GM18511 (cell line): ENCODE results near the gene PTPRA.
"Not testable (repeated sequence)": the region's sequence is repeated elsewhere in the genome, so short reads cannot be mapped to it uniquely, and the experiment has no call there.

ENCODE experiments used
- ATAC-seq: cut with Tn5 transposase; IDR thresholded peaks from one replicate; pipeline ENCODE4 v1.9.1; 2021; ENCODE audit warnings: mild to moderate bottlenecking, moderate library complexity; ENCODE audit not compliant: unreplicated experiment

Gene PTPRA

GRCh38 chr20:2883726-2884637 is 10.7 kb downstream of the PTPRA start:
- ATAC-seq, result no peak

GRCh38 chr20:2887715-2888114 is 14.4 kb downstream of the PTPRA start:
- ATAC-seq, result no peak

GRCh38 chr20:2888224-2888955 is 15.1 kb downstream of the PTPRA start:
- no peak for ATAC-seq

DNA sequence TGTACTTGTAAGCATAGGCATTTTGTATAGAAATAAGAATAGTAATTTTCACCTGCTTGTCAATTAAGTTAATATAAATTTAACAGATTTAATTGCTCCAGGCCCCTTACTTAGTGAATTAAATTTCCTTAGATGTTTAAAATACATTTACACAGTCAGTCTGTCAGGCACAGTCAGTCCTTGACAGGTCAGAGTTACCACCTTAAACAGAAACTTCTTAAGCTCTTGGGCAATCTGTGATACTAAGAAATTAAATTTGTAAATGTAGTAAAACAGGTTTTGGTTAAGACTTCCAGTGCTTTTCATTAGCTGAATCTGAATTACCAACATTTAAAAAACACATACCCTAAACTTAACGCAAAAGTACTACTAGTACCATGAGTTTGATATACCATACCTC is 15.9 kb downstream of the PTPRA start:
- no peak for ATAC-seq

- no peak for ATAC-seq
Measured at GRCh38 chr20:2889797-2890196, 16.5 kb downstream of the PTPRA start.

GRCh38 chr20:2890742-2891141 is 17.5 kb downstream of the PTPRA start:
- no peak for ATAC-seq

DNA sequence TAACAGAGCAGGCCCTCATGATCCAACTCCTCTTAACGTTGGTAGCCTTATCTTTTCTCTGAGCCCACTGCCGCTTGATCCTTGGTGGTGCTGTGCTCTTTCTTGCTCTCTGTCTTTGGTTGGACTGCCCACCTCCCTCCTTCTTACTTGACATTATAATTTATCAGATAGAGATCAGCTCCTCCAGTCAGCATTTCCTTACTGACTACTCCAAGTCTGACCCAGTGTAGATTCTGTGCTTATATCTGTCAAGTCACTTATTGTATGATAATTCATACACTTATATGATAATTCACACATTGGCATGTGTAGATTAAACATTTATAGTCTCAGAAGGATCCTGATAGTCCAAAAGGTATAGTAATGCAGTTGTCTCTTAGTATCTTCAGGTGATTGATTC is 18.1 kb downstream of the PTPRA start:
- ATAC-seq, result no peak

- ATAC-seq, result no peak
Measured at GRCh38 chr20:2892376-2892775, 19.1 kb downstream of the PTPRA start.

- ATAC-seq, result no peak
Measured at GRCh38 chr20:2894221-2894620, 20.9 kb downstream of the PTPRA start.

DNA sequence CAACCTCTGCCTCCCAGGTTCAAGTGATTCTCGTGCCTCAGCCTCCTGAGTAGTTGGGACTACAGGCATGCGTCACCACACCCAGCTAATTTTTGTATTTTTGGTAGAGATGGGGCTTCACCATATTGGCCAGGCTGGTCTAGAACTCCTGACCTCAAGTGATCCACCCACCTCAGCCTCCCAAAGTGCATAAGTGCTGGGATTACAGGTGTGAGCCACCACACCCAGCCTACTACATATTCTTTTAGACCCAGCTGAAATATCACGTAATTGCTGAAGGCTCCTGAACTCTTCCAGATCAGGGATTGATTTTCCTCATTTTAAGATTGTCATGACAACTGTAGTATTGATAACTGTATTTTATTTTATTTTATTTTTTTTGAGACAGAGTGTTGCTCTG is 21.9 kb downstream of the PTPRA start:
- not testable (repeated sequence) for ATAC-seq

DNA sequence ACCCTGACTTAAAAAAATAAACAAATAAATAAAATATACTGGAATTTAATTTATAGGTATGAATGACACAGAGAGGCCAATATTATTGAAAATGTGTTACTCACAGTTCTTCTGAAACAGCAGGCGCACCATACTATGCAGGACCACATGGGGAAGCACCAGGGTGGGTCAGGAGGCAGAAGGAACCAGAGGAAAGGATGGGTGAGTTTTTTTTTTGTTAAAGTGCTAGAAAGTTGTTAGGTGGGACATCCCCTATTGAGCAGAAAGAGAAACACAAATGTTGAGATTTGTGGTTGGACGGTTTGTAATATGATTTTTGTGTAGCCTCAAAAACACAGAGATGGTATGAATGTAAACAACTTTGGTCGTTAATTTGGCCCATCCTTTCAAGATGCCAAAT is 26.0 kb downstream of the PTPRA start:
- no peak for ATAC-seq

GRCh38 chr20:2900845-2901592 is 27.7 kb downstream of the PTPRA start:
- no peak for ATAC-seq

DNA sequence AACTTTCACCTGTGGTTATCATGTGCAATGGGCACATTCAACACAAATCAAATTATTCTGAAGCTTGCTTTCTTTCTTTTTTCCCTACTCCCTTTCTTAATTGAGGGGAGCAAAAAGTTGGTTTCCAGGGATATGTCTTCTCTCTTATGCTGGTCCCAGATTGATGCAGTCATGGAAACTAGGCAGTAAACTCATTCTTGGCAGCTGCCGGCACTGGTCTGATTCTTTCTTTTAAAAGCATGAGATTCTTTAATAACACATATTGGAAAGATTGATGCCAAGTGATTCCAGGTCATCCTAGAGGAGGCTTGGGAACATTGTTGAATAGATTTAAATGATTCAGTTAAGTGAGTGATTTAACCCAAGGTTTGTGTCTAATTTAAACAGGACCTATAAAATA is 29.0 kb downstream of the PTPRA start:
- ATAC-seq, result no peak

GRCh38 chr20:2902818-2903217 is 29.5 kb downstream of the PTPRA start:
- ATAC-seq, result no peak

DNA sequence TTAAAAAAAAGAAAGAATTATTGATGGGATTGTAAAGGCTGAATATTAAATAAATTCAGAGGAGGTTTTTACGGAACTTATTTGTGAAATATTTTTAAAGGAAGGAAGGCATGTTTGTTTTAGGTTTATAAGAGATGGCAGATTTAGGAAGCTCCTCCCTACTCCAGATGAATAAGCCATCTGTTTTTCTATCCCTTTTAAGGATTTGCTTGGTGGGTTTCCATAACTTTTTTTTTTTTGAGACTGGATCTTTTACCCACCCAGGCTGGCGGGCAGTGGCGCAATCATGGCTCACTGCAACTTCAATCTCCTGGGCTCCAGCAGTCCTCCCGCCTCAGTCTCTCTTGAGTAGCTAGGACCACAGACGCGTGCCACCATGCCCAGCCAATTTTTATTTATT is 30.4 kb downstream of the PTPRA start:
- no peak for ATAC-seq

GRCh38 chr20:2907519-2907918 is 34.2 kb downstream of the PTPRA start:
- no peak for ATAC-seq

DNA sequence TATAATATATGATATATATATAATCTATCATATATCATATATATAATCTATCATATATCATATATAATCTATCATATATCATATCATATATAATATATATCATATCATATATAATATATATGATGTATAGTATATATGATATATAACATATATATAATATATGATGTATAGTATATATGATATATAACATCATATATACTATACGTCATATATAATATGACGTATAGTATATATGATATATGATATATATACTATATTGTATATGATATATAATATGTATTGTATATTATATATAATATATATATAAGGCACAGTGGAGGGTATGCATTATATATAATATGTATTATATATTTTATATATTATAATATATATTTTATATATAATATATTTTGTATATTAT is 36.7 kb downstream of the PTPRA start:
- no peak for ATAC-seq

- ATAC-seq, result no peak
Measured at GRCh38 chr20:2911200-2911599, 37.9 kb downstream of the PTPRA start.

GRCh38 chr20:2914160-2914559 is 40.9 kb downstream of the PTPRA start:
- ATAC-seq, result no peak

GRCh38 chr20:2917266-2917665 is 44.0 kb downstream of the PTPRA start:
- ATAC-seq, result no peak
